D721Med (cell line): ENCODE measurements around the gene ITPR2.

Experiments
- DNase-seq: peaks from one replicate; pipeline ENCODE4 v3.0.0; 2011; ENCODE audit warnings: low spot score; ENCODE audit not compliant: insufficient read length
- FAIRE-seq: peaks from 2 replicates; lab custom pipeline; 2011; peaks lifted over from hg19 to GRCh38; lab: Jason Lieb, UNC
- CTCF ChIP-seq: IDR thresholded peaks from 2 replicates; pipeline ENCODE4 v1.5.1; 2012; ENCODE audit warnings: mild to moderate bottlenecking, control low read depth; ENCODE audit not compliant: insufficient read depth; ENCODE audit errors: missing control alignments

The ITPR2 gene

GRCh38 chr12:26658991-26659390 lies 174.0 kb downstream of the ITPR2 start:
- no peak for DNase-seq
- no peak for TF ChIP-seq CTCF
- no peak for FAIRE-seq

GRCh38 chr12:26654623-26655022 lies 178.4 kb downstream of the ITPR2 start:
- no peak for DNase-seq
- no peak for FAIRE-seq
- TF ChIP-seq CTCF: no peak

- DNase-seq: peak; percentile 30
- FAIRE-seq: peak; percentile 61
- peak; percentile 81 for TF ChIP-seq CTCF
These were observed 181.3 kb downstream of the ITPR2 start for GRCh38 chr12:26651566-26652188.

- no peak for FAIRE-seq
- no peak for DNase-seq
- no peak for TF ChIP-seq CTCF
These were observed 182.0 kb downstream of the ITPR2 start for GRCh38 chr12:26651036-26651435.

GRCh38 chr12:26648999-26649398 lies 184.0 kb downstream of the ITPR2 start:
- no peak for TF ChIP-seq CTCF
- no peak for FAIRE-seq
- DNase-seq: no peak

GRCh38 chr12:26648584-26648983 lies 184.4 kb downstream of the ITPR2 start:
- no peak for FAIRE-seq
- no peak for TF ChIP-seq CTCF
- no peak for DNase-seq

- no peak for DNase-seq
- no peak for FAIRE-seq
- no peak for TF ChIP-seq CTCF
These were observed 184.9 kb downstream of the ITPR2 start for GRCh38 chr12:26648066-26648465.
